Mucosa of descending colon (tissue), 3 donors: ENCODE measurements around the gene ARHGAP21. TPM values are rescaled to one million over a fixed set of nuclear protein-coding genes. Genes with fewer than 3 reads are reported as not detected.

ENCODE experiments used
- ATAC-seq: fragments of 200-7000 bp; cut with Tn5 transposase; one replicate; pipeline ENCODE4 v1.9.1; 2020; ENCODE audit warnings: mild to moderate bottlenecking, moderate library complexity
- DNase-seq, 3 donors: peaks; one replicate each; pipeline ENCODE4 v3.0.0-alpha.2; 2020
- H3K36me3 ChIP-seq: fragments of 200-600 bp; one replicate; pipeline ENCODE4 v1.8.0; 2021; ENCODE audit warnings: low read depth, mild to moderate bottlenecking
- H3K4me1 ChIP-seq: fragments of 200-600 bp; one replicate; pipeline ENCODE4 v1.8.0; 2021; ENCODE audit warnings: low read depth, mild to moderate bottlenecking
- H3K4me3 ChIP-seq: fragments of 200-600 bp; one replicate; pipeline ENCODE4 v1.8.0; 2021; ENCODE audit warnings: mild to moderate bottlenecking
- H3K9me3 ChIP-seq: fragments of 200-600 bp; one replicate; pipeline ENCODE4 v1.8.0; 2021; ENCODE audit warnings: mild to moderate bottlenecking
- intact Hi-C, 2 donors: fragments of 100-400 bp; cut with DNase I in 1 of 2; cut with micrococcal nuclease in 1 of 2; formaldehyde crosslinking; loops; one replicate each; pipeline versions ENCODE4 v1.11.0 to v1.11.1; 2022; cut with DNase I, micrococcal nuclease
- total RNA-seq, 3 donors: library from RNA; stranded (reverse); fragmentation: NEBNext Ultra II Directional in 2 of 3; extraction: Animal tissue kit (Norgen Biotek cat#: 25700) in 2 of 3; gene quantifications; one replicate each; pipeline versions ENCODE4 v1.2.1 to v1.2.4, GENCODE V29; 2021 to 2023
- TF ChIP-seq, protein P1 (sequence below): fragments of 200-600 bp; IDR thresholded peaks from one replicate; pipeline ENCODE4 v1.8.0; 2022; ENCODE audit warnings: antibody characterized with exemption, mild to moderate bottlenecking
- donor health status: DM: no; HTN: no; CAD: no; lungs with moderate emphysema.
- donor health status: DM: no; HTN: no; CAD: no.
- donor health status: DM: no; HTN: yes; CAD: no.

ARHGAP21 gene
- total RNA-seq, 3 donors from 2014 or later: 91.3 to 127 (median 109) TPM

DNA sequence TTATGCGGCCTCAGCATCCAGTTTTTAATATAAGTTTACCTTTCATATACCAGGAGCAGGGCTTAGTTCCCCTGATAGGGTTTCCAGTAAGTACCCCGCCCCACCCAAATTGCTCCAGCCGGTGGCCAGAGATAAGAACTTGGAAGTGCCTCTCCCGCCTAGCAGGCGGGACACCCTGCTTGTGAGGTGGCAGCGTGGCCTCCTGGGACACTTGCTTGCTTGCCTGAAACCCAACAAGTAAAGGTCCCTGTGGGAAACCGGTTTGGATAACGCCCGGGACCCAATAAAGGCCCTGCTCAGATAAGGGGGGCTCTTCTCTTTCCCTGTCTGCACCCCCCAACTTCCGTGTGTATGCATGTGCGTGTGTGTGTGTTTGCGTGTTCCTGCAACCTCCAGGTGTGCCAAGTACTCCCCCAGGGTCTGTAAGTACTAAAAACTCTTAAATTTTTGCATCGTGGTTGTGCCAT lies 154.3 kb downstream of the ARHGAP21 start:
- H3K4me1 ChIP-seq: peaks cover 3% of the 10 kb centered on the region
- DNase-seq (peak in 2 of 3 donors; percentile 29 to 51), ATAC-seq (peak; percentile 53)
- H3K4me3 ChIP-seq: no peak overlapping the region
- H3K36me3 ChIP-seq: no peaks in the 10 kb centered on the region
- TF ChIP-seq, protein P1, sequence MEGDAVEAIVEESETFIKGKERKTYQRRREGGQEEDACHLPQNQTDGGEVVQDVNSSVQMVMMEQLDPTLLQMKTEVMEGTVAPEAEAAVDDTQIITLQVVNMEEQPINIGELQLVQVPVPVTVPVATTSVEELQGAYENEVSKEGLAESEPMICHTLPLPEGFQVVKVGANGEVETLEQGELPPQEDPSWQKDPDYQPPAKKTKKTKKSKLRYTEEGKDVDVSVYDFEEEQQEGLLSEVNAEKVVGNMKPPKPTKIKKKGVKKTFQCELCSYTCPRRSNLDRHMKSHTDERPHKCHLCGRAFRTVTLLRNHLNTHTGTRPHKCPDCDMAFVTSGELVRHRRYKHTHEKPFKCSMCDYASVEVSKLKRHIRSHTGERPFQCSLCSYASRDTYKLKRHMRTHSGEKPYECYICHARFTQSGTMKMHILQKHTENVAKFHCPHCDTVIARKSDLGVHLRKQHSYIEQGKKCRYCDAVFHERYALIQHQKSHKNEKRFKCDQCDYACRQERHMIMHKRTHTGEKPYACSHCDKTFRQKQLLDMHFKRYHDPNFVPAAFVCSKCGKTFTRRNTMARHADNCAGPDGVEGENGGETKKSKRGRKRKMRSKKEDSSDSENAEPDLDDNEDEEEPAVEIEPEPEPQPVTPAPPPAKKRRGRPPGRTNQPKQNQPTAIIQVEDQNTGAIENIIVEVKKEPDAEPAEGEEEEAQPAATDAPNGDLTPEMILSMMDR: no peak
- H3K9me3 ChIP-seq: no peaks in the 10 kb centered on the region
- intact Hi-C loops: no loop called here

DNA sequence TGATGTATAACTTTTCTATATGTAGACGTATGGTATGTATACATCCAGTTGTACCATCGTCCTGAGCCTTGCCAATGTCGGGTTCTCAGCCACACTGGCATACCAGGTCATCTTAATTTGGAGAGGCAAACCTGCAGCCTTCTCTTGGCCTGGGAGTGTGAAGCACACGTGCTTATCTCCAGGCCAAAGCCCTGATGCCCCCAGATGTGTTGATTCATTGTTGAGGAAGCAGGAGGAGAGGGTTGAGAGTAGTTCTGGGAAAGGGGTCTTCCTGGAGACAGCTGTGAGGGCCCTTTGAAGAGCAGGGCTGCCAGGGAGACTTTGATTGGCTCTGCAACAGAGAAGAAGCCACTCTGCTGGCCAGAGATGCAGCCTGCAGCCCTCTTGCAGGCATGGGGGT lies 155.6 kb downstream of the ARHGAP21 start:
- ATAC-seq (no peak), DNase-seq (no peak)
- no peaks in the 10 kb centered on the region for H3K9me3 ChIP-seq
- TF ChIP-seq, protein P1: no peak
- intact Hi-C loops: no loop called here
- H3K4me3 ChIP-seq: no peak overlapping the region
- H3K4me1 ChIP-seq: peaks cover 3% of the 10 kb centered on the region
- no peaks in the 10 kb centered on the region for H3K36me3 ChIP-seq

DNA sequence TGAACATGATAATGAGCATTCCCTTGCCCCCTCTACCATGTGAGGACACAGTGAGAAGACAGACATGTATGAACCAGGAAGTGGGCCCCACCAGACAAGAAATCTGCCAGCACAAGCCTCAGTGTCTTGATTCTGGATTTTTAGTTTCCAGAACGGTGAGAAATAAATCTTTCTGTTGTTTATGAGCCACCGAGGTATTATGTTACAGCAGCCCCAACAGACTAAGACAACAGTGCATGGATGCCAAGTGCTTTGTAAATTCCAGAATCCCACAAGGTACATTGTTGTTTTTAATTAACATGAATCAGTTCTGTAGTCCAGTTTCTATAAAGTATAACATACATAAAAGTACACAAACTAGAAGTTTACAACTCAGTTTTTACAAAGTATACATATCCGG lies 162.2 kb downstream of the ARHGAP21 start:
- no peaks in the 10 kb centered on the region for H3K36me3 ChIP-seq
- no peaks in the 10 kb centered on the region for H3K9me3 ChIP-seq
- TF ChIP-seq, protein P1: no peak
- H3K4me1 ChIP-seq: no peaks in the 10 kb centered on the region
- no peak for ATAC-seq
- intact Hi-C loops: no loop called here
- no peak overlapping the region for H3K4me3 ChIP-seq
- DNase-seq: no peak

DNA sequence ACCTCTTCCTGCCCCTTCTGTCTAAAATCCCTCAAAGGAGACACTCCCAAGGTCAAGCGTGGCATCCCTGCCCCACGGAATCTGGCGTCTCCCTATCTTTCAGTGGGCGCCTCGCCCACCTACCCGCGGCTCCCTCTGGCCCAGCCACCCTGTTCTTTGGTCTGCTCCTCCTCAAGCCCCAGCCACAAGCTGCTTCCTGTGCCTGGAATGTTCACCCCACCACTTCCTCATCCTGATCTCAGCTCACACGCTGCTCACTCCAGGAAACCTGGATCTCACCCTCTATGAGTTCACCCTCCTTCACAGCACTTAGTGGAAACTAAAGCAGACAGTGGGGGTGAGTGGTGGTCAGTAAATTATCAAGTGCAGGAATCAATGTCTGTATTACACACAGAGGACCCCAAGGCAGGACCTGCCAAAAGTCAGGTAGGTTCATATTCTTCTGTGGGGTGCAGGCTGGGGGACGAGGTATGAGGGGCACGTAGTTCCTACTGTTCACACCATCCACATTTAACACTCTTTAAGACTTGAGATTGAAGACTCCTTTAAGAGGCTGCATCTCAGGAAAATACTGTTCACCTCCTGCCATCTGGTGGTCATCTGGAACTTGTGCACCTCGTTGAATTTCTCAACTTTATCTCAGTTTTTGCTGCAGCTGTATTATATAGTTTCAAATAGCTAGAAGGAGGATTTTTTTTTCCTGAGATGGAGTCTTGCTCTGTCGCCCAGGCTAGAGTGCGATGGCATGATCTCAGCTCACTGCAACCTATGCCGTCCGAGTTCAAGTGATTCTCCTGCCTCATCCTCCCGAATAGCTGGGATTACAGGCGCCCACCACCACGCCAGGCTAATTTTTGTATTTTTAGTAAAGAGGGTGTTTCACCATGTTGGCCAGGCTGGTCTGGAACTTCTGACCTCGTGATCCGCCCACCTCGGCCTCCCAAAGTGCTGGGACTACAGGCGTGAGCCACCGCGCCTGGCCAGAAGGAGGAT lies 166.6 kb downstream of the ARHGAP21 start:
- intact Hi-C loops: no loop called here
- Histone ChIP-seq H3K4me3 (no peak overlapping the region), H3K4me1 (no peaks in the 10 kb centered on the region), H3K36me3 (no peaks in the 10 kb centered on the region), H3K9me3 (no peaks in the 10 kb centered on the region)
- peak in 1 of 3 donors; percentile 30 for DNase-seq
- TF ChIP-seq, protein P1: peak; percentile 36
- ATAC-seq: peak; percentile 47

DNA sequence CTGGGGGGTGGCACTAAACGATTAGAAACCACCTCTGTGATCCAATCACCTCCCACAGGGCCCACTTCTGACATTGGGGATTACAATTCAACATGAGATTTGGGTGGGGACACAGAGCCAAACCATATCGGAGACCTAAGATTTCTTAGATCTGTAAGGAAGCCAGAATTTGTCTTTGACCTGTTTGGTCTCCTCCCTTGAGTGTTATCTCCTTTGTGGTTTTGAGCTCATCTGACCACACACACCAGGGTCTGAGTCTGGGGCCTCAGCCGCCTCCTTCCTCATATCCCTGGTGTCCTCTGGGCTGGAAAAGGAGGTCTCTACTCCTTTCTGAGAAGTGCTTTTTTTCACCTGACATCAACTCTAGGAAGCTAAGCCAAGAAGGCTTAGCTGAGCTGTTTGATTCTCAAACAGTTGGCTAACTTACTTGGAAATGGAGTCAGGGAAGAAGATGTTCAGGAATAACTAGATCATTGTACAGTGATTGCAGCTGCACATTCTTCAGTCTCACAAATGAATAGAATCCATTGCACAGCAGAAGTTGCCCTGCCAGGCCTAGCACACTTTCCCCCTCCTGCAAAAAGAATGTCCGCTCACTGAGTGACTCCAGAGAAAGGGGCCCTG lies 167.4 kb downstream of the ARHGAP21 start:
- Histone ChIP-seq H3K9me3 (no peaks in the 10 kb centered on the region), H3K4me1 (peaks cover 8% of the 10 kb centered on the region), H3K4me3 (no peak overlapping the region), H3K36me3 (no peaks in the 10 kb centered on the region)
- DNase-seq (no peak), ATAC-seq (no peak)
- intact Hi-C loops: no loop called here
- TF ChIP-seq, protein P1: no peak
